LNCAP (cell line): ENCODE data around the gene POLDIP3.

ENCODE experiments used
- TF ChIP-seq, protein P1 (sequence below): fragments of 450-650 bp; IDR thresholded peaks from 2 replicates; pipeline ENCODE4 v1.5.1; 2017; ENCODE audit warnings: mild to moderate bottlenecking

Gene POLDIP3

DNA sequence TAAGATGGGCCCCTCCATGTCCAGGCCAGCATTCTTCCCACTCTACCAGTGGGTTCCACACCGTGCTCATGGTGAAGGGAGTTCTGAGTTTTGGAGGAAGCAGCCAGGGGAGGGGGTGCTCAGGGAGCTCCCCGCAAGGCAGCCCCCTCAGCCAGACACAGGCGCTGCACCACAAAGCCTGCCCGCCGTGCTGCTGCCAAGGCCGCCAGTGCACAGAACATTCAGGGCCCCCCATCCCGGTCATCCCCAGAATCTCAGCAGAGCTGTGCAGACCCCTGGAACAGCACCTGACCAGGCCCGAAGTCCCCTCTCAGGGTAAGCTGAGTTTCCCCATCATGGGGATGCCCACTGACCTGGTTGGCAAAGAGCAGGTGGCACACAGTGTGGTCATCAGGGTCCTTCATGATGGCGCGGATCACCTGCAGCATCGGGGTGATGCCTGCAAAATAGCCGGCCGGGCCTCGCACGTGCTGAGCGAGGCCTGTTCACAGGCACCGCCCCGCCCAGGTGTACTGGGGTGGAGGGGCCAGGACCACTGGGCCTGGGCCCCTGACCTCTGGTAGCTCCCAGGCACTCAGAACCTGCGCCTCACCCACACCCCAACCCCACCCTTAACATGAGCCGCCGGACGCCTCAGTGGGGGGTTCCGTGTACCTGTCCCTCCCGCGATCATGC, 12.4 kb upstream of the POLDIP3 start:
- TF ChIP-seq, protein P1, sequence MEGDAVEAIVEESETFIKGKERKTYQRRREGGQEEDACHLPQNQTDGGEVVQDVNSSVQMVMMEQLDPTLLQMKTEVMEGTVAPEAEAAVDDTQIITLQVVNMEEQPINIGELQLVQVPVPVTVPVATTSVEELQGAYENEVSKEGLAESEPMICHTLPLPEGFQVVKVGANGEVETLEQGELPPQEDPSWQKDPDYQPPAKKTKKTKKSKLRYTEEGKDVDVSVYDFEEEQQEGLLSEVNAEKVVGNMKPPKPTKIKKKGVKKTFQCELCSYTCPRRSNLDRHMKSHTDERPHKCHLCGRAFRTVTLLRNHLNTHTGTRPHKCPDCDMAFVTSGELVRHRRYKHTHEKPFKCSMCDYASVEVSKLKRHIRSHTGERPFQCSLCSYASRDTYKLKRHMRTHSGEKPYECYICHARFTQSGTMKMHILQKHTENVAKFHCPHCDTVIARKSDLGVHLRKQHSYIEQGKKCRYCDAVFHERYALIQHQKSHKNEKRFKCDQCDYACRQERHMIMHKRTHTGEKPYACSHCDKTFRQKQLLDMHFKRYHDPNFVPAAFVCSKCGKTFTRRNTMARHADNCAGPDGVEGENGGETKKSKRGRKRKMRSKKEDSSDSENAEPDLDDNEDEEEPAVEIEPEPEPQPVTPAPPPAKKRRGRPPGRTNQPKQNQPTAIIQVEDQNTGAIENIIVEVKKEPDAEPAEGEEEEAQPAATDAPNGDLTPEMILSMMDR = no peak

DNA sequence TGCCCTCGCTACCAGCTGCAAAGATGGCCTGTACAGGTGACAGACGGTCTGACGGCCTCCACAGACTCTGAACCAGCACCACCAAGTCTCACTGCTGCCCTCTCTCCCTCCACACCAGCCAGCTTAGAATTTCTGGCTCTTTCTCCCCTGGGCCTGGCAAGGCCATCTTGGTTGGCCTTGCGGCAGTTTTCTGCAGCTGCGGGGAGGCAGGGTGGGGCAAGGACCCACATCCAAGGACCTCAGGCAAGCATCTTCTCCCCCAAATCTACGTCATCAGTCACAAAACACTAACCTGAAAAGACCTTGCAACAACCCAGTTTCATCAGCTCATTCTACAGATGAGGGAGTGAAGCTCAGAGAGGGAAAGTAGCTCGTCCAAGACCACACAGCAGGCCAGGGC, 11.7 kb upstream of the POLDIP3 start:
- TF ChIP-seq, protein P1 = no peak

DNA sequence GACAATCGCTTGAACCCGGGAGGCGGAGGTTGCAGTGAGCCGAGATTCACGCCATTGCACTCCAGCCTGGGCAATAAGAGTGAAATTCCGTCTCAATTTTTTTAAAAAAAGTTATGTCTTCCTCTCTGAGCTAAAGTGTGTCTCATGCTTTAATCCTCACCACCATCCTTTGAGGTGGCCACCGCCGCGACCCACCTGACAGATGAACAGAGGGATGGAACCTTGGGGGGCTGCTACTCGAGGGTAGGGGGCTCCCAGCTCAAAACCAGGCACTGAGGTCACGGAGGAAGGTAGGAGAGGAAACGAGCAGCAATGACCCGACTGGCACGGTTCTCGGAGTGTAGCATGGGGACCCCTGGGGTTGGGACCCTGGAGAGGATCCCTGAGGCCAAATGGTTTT, 10.7 kb upstream of the POLDIP3 start:
- TF ChIP-seq, protein P1 = no peak

DNA sequence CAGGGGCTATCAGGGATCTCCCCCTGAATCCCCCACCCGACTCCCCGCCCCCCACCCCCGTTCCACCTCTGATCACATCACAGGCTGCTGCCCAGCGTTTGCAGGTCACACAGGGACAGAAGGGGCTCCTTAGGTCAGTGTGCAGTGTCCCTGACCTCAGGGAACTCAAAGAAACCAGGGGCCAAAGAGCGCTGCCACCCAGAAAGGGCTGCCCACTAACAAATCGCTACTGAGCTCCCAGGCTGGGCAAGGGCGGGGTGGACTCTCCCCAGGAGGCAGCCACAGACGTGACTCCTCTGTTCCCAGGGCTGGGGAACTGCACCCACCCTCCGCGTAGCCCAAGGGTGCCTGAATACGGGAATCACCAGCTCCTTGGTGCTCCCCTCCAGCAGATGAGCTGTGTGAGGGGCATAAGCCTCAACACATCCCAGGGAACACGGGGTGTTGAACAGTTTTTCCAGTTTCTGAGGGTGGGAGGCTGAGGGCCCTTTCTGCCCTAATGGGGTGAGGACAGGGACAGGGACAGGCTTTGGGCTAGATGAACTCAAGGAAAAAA, 9.9 kb upstream of the POLDIP3 start:
- TF ChIP-seq, protein P1 = no peak

DNA sequence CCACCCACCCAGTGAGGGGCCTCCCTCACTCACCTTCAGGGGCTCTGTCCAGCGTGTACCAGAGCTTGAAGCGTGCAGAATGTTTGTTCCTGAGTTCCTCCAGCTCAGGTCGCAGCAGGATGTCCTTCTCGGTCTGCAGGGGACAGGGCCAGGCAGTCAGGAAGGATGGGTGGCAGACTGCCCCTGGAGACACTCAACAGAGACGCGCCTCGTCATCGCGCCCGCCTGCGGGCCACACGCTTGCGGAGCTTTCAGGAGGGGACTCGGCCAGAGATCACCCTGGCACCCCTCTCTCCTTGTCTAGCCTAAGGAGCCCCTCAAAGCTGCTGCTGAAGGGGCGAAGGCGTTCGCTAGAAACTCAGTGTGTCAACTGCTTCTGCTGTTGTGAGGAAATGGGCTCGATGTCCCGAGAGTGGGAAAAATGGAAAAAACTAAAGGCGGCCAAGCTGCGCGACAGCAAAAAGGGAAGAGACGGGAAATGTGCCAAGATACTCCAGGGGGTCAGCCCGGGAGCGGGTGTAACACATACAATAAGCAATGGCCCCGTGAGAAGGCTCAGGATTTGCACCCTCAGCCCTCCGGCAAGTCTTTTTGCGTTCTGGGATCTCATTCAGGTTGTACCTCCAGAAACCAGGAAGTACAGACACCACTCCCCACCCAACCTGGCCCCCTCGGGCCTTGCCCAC, 9.2 kb upstream of the POLDIP3 start:
- TF ChIP-seq, protein P1 = no peak

DNA sequence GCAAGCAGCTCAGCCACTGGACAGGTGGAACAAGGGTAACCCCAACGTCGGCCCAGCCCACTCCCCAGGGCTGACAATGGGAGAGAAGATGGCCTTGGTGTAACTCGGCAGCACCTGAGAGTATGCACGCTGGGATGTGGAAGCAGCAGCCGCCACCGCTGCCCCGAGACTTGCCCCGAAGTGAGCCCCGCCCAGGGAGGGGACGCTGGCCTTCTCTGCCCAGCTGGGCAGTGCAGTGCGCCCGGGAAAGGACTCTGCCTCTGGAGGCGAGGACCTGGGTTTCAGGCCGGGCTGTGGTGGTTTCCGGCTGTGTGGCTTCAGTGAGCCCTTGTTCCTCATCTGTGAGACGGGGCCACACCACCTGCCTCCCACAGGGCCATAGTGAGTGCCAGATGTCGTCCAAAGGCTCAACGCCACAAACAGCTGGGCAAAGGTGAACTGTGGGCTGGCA, 8.6 kb upstream of the POLDIP3 start:
- TF ChIP-seq, protein P1 = no peak

DNA sequence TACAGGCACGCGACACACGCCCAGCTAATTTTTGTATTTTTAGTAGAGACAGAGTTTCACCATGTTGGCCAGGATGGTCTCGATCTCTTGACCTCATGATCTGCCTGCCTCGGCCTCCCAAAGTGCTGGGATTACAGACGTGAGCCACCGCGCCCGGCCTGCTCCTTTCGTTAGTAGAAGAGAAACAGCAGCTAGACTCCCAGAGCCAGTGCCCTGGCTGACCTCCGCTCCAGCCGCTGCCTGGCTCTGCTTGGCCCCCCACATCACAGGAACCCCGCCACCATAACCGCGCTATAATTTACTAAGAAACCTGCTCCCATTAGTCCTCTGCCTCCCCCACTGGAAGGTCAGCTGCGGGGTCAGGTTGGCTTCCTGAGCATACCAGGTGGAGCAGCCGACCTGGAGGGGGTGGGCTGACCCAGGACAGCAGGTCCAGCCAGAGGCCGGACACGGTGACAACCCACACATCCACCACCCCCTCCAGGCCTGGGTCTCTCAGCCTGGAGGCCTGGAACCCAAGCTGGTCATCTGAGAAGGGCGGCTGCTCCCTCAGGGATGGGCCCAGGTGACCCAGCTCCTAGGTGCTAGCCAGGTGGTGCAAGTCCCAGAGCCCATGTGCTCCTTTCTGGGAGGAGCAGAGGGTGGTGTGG, 7.5 kb upstream of the POLDIP3 start:
- TF ChIP-seq, protein P1 = no peak
